HepG2 (cell line): ENCODE measurements around the gene GRM7.

Source experiments
- CEBPB ChIP-seq: IDR thresholded peaks from 2 replicates; pipeline ENCODE4 v1.6.1; 2011; ENCODE audit warnings: low read depth, low read length, improper control_type of control experiment, borderline replicate concordance
- SMAD3 ChIP-seq: sonication (generic); formaldehyde crosslinking; IDR thresholded peaks from 2 replicates; pipeline ENCODE4 v1.4.0; 2020; ENCODE audit warnings: missing genetic modification reagents
- SUZ12 ChIP-seq: fragments of 150-350 bp; IDR thresholded peaks from 2 replicates; pipeline ENCODE4 v1.6.1; 2014; ENCODE audit warnings: low read depth, low read length
- ZNF253 ChIP-seq: sonication (generic); formaldehyde crosslinking; IDR thresholded peaks from 2 replicates; pipeline ENCODE4 v1.8.0; 2022; ENCODE audit warnings: mild to moderate bottlenecking, missing genetic modification reagents, borderline replicate concordance

DNA sequence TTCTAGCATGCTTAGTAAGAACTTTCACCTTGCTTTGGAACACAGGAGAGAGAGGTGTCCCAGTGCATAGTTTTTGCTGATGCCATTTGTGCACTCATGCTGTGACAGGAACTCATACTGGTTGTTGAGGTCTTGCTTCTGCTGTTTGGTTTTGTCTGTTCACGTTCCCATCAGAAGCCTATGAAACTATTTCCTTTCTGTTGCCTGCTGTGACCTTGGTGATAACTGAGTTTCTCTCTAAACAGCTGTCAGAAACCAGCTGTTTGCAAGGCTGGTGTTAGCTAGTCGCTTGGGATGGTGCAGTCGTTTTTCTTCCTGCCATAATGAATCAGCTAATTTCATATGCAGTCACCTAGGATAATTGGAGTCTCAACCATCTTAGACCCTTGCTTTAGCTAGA lies 724.1 kb downstream of the GRM7 start:
- TF ChIP-seq SMAD3 (CRISPR knock-in tag) (no peak), SUZ12 (no peak), ZNF253 (CRISPR knock-in tag) (no peak), CEBPB (no peak)
